Cerebellar nuclear complex (tissue), 1 donor: ENCODE data around the gene HAAO.
"Not testable (repeated sequence)": the region's sequence is repeated elsewhere in the genome, so short reads cannot be mapped to it uniquely, and the experiment has no call there.

Source experiments
- DNase-seq, 2 experiments: peaks; one replicate each; lab custom pipeline; 2025; lab: John Stamatoyannopoulos, UW

Gene HAAO

DNA sequence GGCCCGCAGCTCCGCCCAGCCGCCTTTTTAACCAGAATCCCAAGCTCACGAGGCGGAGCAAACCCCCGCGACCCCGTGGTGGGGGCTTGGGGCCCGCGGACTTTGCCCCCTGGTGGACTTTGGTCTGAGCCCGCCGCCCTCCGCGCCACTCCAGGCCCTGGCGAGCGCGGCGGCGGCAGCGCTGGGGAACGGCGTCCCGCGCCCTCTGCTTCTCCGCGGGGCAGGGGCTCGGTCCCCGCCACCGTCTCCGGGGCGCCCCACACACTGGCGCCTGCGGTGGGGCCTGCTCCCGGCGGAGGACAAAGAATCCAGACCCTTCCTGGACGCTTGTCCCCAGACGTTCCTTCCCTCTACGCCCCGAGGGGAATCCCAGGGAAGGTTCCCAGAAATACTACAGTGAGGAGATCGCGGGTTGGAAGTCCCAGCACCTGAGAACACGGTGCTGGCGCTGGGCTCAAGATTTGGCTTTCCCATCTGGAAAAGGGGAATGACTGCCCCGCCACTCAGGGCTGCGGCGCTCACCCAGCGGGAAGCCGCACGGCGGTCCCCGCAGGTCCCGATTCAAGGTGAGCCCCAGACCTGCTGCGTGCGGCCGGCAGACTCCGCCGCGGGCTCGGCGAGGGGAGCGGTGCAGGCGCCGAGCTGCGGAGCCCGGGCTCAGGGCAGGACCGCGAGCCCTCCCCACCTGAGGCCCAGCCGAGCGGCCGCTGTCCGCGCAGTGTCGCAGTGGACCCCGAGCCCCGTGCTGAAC lies at the start of gene HAAO:
TSS of gene HAAO (minus strand) at position 1 of the 751 bp plus-strand sequence. CDS start 47 bp downstream, outside the sequence.
- DNase-seq: no peak

DNA sequence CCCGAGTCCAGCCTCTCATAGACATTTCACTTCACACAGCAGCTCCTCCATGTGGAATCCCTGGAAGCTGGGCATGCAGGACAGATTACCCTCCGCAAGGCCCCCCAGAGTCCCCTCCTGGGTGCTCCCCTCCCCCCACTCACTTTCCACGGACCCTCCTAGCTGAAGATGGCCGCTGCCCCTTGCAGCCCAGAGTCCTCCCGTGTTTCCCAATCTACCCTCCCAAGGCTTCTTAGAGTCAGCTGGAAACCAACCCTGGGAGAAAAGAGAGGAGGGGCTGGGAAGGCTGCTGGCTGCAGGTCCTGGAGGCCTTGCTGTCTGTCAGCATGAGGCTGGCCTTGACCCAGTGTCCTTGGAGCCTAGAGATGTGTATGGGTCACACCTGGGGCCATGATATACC lies 49.0 kb upstream of the HAAO start:
- DNase-seq: no peak

- DNase-seq: no peak
Observed at GRCh38 chr2:42840760-42841159, 48.4 kb upstream of the HAAO start.

GRCh38 chr2:42839809-42840501 lies 47.6 kb upstream of the HAAO start:
- no peak for DNase-seq

GRCh38 chr2:42838133-42838532 lies 45.8 kb upstream of the HAAO start:
- no peak for DNase-seq

GRCh38 chr2:42835577-42836371 lies 43.4 kb upstream of the HAAO start:
- no peak for DNase-seq

DNA sequence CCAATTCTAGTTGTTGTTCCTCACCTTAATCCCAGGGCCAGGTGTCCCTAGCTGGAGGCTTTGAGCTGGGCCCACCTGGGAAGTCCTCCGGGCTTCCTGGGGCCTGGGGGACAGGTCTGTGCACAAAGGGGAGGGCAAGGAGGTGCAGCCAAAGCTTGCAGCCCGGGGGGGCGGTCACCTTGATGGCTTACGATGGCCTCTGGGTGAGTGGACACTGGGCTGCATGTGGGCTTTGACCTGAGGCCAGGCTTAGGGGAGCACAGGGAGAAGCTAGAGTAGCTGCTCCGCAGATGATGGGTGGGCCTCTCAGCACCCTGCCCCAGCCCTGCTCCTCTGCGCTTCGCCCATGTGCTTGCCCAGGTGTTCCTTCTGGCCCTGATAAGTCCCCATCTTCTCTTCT lies 41.8 kb upstream of the HAAO start:
- DNase-seq: no peak

DNA sequence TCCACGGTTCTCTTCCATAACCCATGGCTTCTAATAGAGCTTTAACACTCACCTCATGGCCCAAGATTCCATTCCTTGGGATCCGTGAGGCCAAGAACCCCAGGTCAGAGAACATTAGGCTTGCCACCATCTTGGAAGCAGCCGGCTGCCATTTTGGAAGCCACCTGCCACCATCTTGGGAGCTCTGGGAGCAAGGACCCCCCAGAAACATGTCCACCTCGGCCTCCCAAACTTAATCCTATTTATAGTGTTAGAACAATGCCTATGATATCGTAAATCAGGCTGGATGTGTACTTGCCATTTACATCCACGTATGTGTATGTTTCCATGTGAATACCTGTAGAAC lies 39.9 kb upstream of the HAAO start:
- DNase-seq: no peak

DNA sequence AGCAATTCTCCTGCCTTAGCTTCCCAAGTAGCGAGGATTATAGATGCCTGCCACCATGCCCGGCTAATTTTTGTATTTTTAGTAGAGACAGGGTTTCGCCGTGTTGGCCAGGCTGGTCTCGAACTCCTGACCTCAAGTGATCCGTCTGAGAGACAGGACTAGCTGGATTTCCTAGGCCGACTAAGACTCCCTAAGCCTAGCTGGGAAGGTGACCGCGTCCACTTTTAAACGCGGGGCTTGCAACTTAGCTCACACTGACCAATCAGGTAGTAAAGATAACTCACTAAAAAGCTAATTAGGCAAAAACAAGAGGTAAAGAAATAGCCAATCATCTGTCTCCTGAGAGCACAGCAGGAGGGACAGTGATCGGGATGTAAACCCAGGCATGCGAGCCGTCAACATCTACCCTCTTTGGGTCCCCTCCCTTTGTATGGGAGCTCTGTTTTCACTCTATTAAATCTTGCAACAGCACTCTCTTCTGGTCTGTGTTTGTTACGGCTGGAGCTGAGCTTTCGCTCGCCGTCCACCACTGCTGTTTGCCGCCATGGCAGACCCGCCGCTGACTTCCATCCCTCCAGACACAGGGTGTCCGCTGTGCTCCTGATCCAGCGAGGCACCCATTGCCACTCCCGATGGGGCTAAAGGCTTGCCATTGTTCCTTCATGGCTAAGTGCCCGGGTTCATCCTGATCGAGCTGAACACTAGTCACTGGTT lies 39.3 kb upstream of the HAAO start:
- not testable (repeated sequence) for DNase-seq

- no peak for DNase-seq
Observed at GRCh38 chr2:42830922-42831574, 38.7 kb upstream of the HAAO start.

DNA sequence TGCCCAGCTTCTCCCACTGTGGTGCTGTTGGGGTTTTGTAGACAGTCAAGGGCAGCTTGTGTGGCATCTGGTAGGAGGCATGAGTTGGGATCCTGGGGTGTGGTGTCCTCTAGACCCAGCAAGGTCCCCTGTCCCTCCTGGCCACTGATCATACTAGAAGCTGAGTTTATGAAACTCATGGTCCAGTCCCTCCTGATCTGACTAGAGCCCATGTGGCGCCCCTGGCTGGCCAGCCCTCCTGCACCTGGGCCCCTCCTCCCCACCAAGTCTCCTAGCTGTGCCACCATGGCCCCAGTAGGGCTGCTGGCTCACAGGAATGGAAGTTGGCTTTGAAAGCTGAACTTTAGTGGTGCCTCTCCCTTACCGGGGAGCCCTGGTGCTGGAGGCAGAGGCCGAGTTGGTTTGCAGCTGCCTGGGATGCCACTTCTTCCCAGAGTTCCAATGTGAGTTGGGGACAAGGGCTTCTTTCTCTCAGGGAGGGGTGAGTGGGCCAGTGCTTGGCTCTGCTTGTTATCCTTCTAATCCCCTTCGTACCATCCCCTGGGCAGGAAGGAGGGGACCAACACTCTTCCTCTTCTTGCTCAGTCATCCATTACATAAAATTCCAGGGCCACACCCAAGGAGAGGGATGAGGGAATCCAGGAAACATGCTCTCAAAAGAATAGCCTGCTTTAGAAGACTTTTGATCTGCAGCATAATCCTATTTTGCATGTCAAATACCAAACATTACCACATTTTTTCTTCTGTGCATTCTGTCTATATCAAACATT lies 37.5 kb upstream of the HAAO start:
- no peak for DNase-seq

GRCh38 chr2:42828487-42829425 lies 36.4 kb upstream of the HAAO start:
- no peak for DNase-seq

GRCh38 chr2:42827647-42828486 lies 35.5 kb upstream of the HAAO start:
- DNase-seq: peak in 1 of 2 experiments; percentile 57

DNA sequence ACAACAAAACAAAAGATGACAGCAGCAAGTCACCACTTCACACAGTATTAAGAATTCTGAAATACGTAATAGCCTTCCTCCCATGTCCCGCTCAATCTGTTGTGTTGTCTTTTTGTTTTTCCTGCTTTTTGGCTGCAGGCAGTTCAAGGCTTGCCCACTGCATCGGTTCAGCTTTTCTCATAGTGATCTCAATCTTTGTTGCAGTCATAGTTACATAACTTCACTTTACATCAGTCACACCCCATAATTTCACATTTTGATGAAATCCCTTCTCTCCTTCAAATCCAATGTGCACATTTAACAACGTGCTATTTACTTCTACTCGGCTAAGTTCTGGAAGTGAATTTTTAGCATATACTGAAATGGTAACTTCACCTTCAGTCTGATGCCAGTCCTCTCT lies 33.8 kb upstream of the HAAO start:
- DNase-seq: no peak

DNA sequence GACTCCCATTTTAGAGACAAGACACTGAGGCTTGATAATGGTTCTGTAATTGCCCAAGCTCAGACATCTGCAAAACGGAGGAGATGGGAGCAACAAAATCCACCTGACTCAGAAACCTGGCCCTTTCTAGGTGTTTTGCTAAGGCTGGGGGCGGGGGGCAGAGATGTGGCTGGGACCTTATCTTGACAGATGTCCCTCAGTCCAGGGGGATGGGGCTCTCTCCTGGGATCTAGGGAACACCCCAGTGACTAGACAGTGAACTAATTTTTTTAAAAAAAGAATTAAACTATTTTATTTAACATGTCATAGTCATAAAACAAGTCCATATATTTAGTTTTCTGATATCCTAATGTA lies 32.0 kb upstream of the HAAO start:
- DNase-seq: no peak

- DNase-seq: no peak
Observed at GRCh38 chr2:42823744-42824453, 31.5 kb upstream of the HAAO start.

- DNase-seq: no peak
Observed at GRCh38 chr2:42819160-42819559, 26.8 kb upstream of the HAAO start.

DNA sequence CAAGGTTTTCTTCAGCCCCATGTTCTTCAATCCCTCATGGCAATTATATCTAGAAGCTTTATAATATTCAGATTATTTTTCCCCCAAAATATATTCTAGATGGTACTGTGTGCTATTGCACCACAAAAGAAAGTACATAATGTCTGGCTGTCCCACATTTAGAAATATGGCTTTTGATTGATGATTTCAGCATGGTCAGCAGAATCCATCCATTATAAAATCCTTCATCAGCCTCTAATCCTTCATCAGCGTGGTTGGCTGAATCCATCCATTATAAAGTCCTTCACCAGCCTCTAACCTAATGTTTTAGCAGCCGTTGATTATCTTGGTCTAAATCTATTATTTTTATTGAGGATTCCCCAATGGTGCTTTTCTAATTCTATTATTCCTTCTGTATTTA lies 23.3 kb upstream of the HAAO start:
- no peak for DNase-seq
